ENCODE data around the gene TSEN15. TPM values are rescaled to one million over a fixed set of nuclear protein-coding genes. Genes with fewer than 3 reads are reported as not detected.
A peak's percentile ranks its signal among the peaks of the same experiment; 100 is the strongest.

Gene TSEN15
- total RNA-seq, 1 donor from 2014 or later = 32.9 TPM

- TF ChIP-seq, protein P1, sequence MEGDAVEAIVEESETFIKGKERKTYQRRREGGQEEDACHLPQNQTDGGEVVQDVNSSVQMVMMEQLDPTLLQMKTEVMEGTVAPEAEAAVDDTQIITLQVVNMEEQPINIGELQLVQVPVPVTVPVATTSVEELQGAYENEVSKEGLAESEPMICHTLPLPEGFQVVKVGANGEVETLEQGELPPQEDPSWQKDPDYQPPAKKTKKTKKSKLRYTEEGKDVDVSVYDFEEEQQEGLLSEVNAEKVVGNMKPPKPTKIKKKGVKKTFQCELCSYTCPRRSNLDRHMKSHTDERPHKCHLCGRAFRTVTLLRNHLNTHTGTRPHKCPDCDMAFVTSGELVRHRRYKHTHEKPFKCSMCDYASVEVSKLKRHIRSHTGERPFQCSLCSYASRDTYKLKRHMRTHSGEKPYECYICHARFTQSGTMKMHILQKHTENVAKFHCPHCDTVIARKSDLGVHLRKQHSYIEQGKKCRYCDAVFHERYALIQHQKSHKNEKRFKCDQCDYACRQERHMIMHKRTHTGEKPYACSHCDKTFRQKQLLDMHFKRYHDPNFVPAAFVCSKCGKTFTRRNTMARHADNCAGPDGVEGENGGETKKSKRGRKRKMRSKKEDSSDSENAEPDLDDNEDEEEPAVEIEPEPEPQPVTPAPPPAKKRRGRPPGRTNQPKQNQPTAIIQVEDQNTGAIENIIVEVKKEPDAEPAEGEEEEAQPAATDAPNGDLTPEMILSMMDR (conservative IDR thresholded peaks at IDR 0.05; ENCODE audit: low read depth, low read length) = no peak
- no peak overlapping the region for H3K4me3 ChIP-seq (ENCODE audit: low read depth, low read length)
- DNase-seq (ENCODE audit: low read depth) = no peak
Observed at GRCh38 chr1:184113251-184113650, 61.7 kb downstream of the TSEN15 start.

DNA sequence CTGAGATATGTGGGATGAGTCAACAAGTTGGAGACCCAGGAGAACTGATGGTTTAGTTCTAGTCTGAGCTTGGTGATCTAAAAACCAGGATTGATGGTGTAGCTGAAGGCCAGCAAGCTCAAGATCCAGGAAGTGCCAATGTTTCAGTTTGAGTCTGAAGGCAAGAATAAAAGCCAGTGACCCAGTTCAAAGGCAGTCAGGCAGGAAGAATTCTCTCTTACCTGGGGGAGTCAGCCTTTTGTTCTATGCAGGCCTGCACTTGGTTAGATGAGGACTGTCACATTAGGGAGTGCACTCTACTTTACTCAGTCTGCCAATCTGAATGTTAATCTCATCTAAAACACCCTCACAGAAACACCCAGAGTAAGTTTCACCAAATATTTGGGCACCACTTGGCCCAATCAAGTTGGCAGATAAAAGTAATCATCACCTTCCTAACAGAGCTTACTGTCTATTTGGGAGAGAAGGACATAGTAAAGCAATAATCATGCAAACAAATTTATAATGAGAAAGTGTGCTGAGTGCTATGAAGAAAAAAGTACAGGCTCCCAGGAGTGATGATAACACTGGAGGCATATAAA lies 63.4 kb downstream of the TSEN15 start:
- TF ChIP-seq, protein P1 (conservative IDR thresholded peaks at IDR 0.05; ENCODE audit: low read depth, low read length) = no peak
- no peak overlapping the region for H3K4me3 ChIP-seq (ENCODE audit: low read depth, low read length)
- no peak for DNase-seq (ENCODE audit: low read depth)

DNA sequence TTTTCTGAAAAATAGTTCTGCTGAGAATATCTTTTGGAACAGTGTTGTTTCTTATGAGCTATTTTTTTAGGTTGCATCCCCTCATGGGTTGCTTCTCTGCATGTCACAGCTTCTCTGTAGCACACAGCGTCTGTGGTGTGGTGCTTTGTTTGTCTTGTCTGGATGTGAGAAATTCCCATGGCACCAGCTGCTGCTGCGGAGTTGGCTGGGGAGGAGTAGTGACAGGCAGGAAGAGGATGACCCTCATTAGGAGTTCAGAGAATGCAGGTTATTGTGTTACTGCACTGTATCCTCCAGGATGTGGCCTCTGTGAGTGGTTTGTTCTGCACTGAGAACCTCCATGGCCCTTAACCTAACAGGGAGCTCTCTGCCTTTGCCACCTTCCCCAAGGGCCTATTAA lies 64.8 kb downstream of the TSEN15 start:
- no peak for DNase-seq (ENCODE audit: low read depth)
- H3K4me3 ChIP-seq (ENCODE audit: low read depth, low read length) = no peak overlapping the region
- TF ChIP-seq, protein P1 (conservative IDR thresholded peaks at IDR 0.05; ENCODE audit: low read depth, low read length) = no peak

DNA sequence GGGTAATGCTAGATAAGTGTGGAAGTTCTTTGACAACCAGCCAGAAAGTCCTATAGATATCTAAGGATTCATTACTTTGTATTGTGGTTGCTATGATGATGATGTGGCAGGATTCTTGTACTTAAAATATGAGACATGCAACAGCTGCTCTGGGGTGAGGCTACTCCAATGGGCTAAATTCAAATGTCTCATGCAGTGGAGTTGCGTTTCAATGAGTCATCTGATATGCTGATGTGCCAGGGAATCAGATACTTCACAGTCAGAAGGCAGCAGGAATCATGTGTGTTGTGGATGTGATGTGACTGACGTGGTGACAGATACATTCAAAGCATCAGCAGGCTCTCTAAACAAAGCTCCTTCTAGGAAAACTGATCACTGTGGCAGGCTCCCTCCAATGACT lies 66.5 kb downstream of the TSEN15 start:
- DNase-seq (ENCODE audit: low read depth) = peak; percentile 9
- H3K4me3 ChIP-seq (ENCODE audit: low read depth, low read length) = no peak overlapping the region
- TF ChIP-seq, protein P1 (conservative IDR thresholded peaks at IDR 0.05; ENCODE audit: low read depth, low read length) = no peak

Other genes starting within 250 kb of the TSEN15 start
- 1.6 and 2.8 TPM in 2 replicates for gene RGL1, start 246.6 kb upstream of the TSEN15 start, total RNA-seq
- gene COLGALT2, start 14.0 kb upstream of the TSEN15 start, total RNA-seq = 0.51 and 0.69 TPM in 2 replicates